Measurements from ENCODE around the gene HNF4A. TPM values are rescaled to one million over a fixed set of nuclear protein-coding genes. Genes with fewer than 3 reads are reported as not detected.

The HNF4A gene
- polyA plus RNA-seq, 4 donors: 0.90 to 51.8 (median 40.6) TPM

Other genes starting within 250 kb of the HNF4A start
- gene JPH2, start 168.5 kb upstream of the HNF4A start, polyA plus RNA-seq (ENCODE audit: insufficient read length in 4 of 4): 1 to 10 TPM in 3 of 4 donors, under 1 TPM in 1; 0.98 to 1.8 (median 1.3) TPM
- gene OSER1, start 144.9 kb upstream of the HNF4A start, polyA plus RNA-seq (ENCODE audit: insufficient read length in 4 of 4): 10 to 100 TPM; 40.6 to 52.0 (median 48.5) TPM
- under 1 TPM; 0.27 to 0.75 (median 0.37) TPM for gene GDAP1L1, start 108.4 kb upstream of the HNF4A start, polyA plus RNA-seq (ENCODE audit: insufficient read length in 4 of 4)
- gene FITM2, start 44.5 kb upstream of the HNF4A start, polyA plus RNA-seq (ENCODE audit: insufficient read length in 4 of 4): 1 to 10 TPM; 7.4 to 8.9 (median 8.5) TPM
- under 1 TPM in 2 of 4 donors, not detected in 2; 0.47 to 0.90 TPM for gene R3HDML, start 18.7 kb upstream of the HNF4A start, polyA plus RNA-seq (ENCODE audit: insufficient read length in 4 of 4)
- 10 to 100 TPM; 13.2 to 14.1 (median 13.7) TPM for gene TTPAL, start 120.2 kb downstream of the HNF4A start, polyA plus RNA-seq (ENCODE audit: insufficient read length in 4 of 4)
- gene SERINC3, start 166.4 kb downstream of the HNF4A start, polyA plus RNA-seq (ENCODE audit: insufficient read length in 4 of 4): 10 to 100 TPM; 69.2 to 78.7 (median 73.4) TPM
- 10 to 100 TPM; 47.3 to 63.0 (median 59.3) TPM for gene PKIG, start 226.9 kb downstream of the HNF4A start, polyA plus RNA-seq (ENCODE audit: insufficient read length in 4 of 4)